GM18873 (cell line): ENCODE data around the gene LMF2.
"Not testable (repeated sequence)": the region's sequence is repeated elsewhere in the genome, so short reads cannot be mapped to it uniquely, and the experiment has no call there.

Experiments used
- ATAC-seq: cut with Tn5 transposase; IDR thresholded peaks from one replicate; pipeline ENCODE4 v1.9.1; 2021; ENCODE audit warnings: mild to moderate bottlenecking, moderate library complexity, moderate number of reproducible peaks; ENCODE audit not compliant: unreplicated experiment, low FRiP score

The LMF2 gene

DNA sequence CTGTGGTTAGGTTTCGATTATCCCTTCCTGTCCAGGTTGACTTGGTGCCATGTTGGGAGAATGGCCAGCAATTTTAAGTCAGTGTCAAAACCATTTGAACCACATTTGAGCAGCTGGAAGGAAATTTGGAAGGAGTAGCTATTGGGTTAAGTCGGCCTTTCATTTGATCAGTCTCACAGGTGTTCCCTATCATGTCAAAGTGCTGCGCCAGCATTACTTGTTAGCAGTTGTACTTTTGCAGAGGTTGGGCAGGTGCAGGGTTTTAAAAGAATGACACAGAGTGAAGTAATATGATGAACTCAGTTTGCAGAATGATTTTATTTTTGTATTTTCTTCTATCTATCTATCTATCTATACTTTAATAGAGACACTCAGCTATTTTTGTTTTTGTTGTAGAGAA is 28.7 kb upstream of the LMF2 start:
- no peak for ATAC-seq

DNA sequence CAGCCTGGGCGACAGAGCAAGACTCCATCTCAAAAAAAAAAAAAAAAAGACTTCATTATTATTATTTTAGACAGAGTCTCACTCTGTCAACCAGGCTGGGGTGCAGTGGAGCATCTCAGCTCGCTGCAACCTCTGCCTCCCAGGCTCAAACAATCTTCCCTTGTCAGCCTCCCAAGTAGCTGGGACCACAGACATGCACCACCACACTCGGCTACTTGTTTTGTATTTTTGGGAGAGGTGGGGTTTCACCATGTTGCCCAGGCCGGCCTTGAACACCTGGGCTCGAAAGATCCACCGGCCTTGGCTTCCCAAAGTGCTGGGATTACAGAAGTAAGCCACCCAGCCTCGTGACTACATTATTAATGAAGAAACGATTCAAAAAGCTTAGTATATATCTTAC is 27.6 kb upstream of the LMF2 start:
- no peak for ATAC-seq

DNA sequence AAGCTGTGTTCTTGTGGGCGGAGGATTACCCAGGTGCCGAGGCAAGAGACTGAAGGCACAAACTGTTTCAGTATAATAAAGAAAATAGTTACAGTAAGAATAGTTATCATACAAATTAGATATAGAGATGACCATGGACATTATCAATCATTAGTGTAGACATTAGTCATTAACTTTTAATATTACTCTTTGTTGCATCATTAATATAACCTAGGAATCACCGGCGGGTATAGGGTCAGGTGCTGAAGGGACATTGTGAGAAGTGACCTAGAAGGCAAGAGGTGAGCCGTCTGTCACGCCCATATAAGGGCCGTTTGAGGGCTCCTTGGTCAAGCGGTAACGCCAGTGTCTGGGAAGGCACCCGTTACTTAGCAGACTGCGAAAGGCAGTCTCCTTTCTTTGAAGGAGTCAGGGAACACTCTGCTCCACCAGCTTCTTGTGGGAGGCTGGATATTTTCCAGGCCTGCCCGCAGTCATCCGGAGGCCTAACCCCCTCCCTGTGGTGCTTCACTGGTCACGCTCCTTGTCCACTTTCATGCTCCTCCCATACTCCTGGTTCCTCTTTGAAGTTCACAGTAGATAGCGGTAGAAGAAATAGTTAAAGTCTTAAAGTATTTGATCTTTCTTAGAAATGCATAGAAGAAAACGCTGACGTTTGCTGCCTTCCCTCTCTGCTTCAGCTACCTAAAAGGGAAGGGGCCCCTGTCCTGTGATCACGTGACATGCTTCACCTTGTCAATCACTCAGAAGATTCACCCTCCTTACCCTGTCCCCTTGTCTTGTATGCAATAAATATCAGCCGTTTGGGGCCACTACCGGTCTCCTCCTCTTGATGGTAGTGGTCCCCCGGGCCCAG is 26.6 kb upstream of the LMF2 start:
- ATAC-seq, result not testable (repeated sequence)

DNA sequence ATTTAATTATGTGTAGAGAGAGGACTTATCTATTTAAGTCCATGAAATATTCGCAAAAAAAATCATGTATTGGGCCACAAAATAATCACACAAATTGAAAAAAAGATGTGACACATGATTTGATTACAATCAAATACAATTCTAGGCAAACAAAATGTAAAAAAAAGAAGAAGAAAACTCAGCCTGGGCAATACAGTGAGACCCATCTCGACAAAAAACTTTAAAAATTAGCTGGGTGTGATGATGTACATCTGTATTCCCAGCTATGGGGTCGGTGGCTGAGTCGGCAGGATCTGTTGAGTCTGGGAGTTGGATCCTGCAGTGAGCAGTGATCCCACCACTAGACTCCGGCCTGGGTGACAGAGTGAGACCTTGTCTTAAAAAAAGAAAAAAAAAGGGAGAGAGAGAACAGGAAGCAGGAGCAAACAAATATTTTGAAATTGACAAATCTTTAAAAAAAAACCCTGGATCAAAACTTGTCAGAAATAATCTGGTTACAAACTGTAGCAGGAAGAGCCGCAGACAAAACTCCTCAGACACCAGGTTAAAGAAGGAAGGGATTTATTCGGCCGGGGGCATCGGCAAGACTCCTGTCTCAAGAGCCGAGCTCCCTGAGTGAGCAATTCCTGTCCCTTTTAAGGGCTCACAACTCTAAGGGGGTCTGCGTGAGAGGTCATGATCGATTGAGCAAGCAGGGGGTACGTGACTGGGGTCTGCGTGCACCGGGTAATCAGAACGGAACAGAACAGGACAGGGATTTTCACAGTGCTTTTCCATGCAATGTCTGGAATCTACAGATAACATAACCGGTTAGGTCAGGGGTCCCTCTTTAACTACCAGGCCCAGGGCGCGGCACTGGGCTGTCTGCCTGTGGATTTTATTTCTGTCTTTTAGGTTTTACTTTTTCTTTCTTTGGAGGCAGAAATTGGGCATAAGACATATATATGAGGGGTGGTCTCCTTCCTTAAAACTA is 25.6 kb upstream of the LMF2 start:
- ATAC-seq, result no peak

DNA sequence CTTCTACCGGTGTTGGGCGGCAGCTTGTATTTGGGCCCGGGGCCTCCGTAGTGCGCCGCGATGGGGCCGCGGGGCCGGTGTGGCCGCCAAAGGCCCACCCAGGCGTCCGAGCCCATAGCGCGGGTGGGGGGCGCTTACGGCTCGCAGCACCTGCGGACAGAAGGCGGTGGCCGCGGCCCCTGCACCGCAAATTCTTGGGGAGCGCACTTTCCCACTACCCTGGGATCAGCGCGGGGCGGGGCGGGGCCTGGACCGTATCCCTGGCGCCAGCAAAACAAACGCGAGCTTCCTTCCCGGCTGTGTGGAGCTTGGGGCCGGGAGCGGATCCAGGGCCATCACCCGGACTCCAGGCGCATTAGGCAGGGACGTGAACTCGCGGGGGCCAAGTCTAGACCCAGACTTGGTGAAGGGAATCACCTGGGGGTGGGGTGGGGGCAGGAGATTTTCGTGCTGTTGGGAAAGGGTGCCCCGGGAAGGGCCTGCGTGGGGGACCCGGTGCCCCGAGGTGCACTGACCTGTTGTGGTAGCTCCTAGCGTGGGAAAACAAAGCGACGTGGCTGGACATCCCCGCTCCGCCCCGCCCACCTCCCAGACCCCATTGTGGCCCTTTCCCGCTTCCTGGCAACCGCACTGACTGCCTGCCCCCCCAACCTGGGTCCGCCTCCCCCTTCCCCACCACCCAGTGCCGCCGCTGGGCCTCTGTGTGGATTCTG is 24.6 kb upstream of the LMF2 start:
- ATAC-seq, result no peak

DNA sequence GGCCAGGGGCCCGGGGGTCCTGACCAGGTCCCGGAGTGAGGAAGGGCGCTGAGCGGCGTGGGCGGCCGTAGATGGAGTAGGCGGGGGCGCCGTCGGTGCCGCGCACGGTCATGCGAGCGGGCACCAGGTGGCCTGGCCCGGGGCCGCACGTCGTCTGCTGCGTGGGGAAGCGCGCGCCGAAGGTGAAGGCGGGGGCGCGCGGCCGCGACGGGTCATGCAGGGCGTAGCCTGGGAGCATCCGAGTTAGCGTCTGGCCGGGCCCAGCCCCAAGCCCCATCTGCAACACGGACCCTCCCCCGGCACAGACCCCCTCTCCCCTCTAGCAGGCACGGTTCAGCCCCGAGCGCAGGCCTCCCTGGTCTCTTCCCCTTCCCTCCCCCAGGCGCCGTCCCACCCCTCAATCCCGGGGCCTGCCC is 24.1 kb upstream of the LMF2 start:
- no peak for ATAC-seq

DNA sequence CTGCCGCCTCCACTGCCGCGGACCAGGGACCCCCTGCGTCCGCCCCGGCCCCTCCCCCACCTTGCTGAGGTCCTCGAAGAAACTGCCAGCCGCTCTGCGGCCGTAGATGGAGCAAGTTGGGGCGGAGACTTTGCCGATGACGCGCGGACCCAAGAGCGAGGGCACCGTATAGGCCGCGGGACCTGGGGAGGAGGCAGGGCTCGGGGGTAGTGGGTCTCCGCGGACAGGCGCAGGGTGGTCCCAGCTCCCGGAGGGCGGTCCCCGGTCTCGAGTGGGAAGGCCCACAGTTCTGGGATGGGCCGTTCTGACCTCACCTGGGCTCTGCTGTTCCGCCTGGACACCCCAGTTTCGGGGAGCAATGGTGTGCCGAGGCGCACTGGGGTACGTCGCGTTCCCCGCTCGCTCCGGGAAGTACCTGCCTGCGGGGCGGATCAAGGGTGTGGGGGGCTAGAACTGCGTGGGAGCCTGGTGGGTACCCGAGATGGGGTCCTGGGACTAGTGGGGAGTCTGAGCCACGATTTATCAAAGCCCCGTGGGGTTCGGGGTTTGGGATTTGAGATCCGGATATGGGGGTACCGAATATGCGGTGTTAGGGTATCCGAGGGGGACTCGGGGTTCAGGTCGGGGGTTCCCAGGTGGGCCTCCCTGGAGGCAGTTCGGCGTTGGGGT is 23.5 kb upstream of the LMF2 start:
- no peak for ATAC-seq

DNA sequence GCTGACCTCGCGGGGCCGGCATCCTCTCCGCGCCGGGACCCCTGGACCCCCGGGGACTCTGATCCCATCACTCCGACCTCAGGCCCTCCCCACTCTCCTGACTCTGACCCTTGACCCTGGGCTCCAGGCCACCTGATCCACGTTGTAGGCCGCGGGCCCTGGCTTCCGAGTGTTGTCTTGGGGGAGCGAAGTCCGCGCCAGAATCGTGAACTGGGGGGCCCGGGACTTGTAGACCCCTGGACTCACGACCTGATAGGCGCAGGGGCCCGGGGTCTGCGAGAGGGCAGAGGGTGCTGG is 23.0 kb upstream of the LMF2 start:
- ATAC-seq, result no peak

DNA sequence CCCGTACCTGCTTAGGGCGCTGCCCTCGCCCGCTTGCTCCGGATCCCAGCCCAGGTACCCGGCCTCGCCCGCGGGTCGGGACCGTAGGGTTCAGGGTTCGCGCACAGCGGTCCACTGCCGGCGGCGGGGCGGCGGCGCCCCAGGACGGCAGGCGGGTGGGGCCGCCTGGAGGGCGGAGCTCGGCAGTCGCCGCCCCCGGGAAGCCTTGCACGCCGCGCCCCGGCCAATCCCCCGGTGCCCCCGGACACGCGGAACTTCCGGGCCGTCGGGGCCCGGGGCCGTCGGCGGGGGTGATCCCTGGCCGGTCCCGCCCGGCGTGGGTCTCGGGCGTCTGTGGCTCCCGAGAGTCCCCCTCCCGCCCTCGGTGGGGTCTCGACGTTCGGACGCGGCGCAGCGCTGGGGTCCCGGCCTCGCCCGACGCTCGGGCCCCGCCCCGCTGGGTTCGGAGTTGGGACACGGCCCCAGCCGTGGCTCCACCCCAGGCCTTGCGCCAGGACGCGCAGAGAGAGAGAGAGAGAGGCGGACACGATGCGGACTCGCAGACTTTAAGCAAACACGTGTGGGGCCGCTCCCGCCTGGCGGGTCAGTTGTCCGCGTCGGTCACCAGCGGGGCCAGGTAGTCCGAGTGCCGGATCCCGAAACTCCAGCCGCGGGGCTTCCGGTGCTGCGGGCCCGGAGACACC is 22.5 kb upstream of the LMF2 start, which contains the start of gene TYMP:
Gene TYMP (minus strand): TSS at position 116 of the 683 bp plus-strand sequence. CDS start 303 bp downstream, outside the sequence.
- ATAC-seq, result no peak

DNA sequence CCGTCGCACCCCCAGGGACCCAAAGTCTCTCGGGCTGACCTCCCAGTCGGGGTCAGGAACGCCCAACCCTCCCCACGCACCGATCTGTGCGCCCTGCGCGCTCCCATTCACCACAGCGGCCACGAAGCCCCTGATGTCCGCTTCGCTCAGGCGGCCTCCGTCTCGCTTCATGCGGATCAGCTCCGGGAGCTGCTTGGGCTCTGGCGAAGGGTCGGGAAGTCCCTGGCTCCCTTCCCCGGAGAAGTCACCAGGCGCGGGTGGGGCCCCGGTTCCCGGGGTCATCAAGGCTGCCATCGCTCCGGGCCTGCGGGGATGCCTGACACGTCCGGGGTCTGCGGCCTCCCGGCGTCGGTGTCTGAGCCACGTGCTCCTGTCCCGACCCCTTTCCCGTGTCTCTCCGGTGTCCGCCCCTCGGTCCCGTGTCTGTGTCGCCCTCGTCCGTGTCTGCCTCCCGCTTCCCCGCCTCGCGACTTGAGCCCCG is 22.0 kb upstream of the LMF2 start:
- no peak for ATAC-seq

DNA sequence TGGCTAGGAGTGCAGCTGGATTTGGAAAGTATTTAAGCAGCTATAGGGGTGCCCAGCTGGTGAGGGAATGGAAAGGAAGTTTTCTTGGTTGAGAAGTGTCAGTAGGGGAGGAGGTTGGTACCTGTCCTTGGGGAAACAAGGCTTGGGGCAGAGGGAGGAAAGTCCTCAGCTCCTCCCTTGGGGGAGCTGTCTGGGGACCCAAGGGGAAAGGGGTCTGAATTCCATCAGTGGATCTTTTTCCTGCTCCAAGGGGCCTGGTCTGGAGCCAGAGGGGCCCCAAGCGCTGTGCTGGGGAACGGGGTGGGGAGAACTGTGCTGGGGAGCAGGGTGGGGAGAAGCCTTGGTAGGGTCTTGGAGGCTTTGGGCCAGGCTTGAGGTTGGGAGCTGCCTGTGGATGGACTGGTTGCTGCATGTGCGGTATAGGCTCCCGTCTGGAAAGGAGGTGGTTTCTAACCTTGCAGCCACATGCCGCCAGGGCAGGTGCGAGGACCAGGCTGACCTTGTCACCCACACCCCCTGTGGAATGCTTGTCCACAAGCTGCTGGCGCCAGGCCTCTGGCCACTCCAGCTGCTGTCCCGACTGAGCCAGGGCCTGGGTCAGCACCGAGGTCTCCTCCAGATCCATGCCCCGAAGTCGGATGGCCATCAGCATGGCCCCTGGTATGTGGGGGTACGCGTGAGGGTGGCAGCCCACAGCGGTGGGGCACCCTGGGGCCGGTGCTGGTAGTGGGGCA is 21.3 kb upstream of the LMF2 start:
- ATAC-seq, result no peak

DNA sequence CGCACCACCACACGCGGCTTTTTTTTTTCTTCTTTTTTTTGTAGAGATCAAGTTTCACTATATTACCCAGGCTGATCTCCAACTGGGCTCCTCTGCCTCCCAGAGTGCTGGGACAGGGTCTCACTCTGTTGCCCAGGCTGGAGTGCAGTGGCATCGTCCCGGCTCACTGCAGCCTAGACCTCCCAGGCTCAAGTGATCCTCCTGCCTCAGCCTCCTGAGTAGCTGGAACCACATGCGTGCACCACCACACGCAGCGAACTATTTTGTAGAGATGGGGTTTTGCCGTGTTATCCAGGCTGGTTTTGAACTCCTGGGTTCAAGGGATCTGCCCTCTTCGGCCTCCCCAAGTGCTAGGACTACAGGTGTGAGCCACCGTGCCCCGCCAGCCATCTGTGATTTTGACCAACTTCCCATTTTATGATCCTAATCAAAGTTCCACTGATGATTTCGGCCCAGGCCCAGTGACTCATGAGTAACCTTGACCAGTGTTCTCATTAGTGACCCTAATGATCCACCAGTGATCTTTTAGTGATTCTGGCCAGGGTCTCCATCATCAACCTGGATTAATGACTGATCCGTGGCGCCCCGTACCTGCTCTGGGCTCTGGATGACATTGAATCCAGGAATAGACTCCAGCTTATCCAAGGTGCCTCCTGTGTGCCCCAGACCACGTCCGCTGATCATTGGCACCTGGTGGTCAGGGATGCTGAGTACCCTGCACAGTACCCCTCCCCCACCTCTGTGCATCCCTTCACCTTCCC is 20.6 kb upstream of the LMF2 start:
- no peak for ATAC-seq

DNA sequence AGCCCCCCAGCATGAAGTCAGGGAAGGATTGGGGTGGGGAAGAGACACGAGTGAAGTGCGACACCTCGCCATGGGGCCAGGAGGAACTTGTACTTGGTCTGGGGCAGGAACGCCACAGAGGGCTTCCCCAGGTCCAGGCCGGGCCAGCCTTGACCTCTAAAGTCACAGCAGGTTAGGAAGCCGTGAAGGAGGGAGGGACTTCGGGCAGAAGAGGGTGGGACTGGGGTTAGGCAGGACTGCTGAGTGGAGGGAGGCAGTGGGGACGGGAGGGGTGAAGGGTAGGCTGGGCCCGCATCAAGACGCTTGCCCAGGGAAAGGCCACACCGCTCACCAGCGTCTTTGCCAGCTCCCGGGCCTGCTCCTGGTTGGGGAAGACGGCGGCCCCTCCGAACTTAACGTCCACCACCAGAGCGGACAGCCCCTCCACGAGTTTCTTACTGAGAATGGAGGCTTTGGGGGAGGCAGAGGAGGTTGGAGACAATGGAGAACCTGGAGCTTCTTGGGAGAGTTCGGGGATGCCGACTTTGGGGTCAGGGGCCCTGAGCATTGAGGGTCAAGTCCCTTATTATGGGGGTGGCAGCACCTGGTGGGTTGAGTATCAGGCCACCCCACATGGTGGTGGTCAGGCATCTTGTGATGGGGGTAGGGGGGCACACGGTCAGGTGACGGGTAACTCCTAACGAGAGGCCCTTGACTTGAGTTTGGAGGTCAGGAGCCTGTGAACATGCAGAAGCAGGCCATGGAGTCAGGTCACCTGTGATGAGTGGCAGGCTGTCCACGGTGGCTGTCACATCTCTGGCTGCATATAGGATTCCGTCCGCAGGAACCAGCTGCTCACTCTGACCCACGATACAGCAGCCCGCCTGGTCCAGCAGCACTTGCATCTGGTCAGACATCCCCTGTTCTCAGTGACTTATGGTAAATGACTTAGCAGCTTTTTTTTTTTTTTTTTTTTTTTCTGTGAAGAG is 19.6 kb upstream of the LMF2 start:
- no peak for ATAC-seq

DNA sequence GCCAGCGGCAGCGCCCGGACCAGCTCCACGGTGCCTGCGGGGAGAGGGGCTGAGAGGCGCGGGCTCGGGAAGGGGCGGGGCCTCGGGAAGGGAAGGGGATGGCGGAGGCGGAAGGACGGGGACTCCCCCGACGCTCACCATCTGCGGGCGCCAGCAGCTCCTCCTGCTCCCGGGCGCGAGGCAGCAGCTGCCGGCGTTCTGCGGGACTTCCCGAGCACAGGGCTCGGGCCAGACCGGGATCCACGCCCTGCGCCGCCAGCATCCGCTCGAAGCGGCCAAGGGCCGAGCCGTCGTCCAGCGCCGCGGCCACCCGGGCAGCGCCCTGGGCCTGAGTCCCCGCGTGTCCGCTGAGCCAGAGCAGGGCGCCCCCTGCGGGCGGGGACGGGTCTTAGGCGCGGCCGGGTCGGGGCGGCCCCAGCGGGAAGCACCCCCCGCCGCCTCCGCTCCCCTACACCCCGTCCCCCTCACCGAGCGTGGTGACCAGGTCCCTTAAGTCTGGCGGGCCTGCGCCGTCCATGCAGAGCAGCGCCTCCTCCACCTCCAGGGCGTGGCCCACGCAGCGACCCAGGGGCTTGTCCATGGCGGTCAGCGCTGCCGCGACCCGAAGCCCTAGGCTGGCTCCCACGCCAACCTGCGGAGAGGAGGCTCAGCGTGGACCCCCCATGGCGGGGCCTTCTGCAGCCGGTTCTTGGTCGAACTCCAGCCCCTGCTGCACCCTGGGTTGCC is 18.8 kb upstream of the LMF2 start:
- ATAC-seq, result peak; percentile 13

DNA sequence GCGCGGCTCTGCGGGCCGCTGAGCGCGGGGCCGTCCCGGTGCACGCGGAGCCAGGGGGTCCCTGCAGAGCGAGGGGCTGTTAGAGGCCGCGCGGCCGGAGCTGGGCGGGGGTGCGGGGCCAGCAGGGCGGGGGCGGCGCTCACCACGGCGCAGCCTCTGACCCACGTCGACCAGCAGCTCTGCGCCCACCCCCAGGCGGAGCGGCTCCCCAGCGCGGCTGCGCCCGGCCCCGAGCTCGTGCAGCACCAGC is 18.3 kb upstream of the LMF2 start:
- no peak for ATAC-seq

DNA sequence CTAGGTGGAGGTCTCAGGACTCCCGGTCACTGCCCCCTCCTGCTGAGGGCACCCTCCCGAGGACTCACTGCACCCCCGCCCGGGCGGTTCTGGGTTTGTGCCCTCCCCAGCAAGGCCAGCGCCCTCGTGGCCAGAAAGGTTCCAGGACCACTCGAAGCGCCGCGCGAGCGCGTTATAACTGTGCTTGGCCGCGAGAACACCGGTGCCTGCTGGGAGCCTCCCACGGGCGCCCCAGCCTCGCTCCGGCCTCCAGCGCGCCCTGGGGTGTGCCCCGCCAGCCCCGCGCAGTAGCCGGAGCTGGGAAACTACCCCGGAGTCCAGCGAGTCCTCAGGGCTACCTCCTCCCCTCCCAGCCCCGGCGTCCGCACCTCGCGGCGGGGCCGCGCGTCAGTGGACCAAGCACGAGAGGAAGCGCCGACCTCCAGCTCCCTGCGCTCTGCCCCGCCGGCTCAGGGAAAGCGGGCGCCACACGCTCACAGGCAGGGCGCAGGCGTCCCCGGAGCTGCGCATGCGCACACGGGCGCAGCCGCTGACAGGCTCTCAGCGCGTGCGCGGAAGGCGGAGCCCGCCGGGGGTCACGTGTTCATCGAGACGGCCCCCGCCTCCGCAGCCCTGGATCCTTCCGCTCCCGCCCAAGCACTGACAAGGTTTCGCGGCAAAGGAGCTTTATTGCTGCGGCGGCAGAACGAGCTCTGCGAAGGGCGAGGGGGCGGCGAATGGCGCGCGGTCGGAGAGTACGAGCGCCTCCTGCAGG is 17.8 kb upstream of the LMF2 start, which contains the start of gene SCO2:
Gene SCO2 (minus strand): TSS at position 495 of the 754 bp plus-strand sequence. CDS start 1,187 bp downstream, outside the sequence.
- peak; percentile 33 for ATAC-seq
